Fibroblast of skin of right biceps (primary cell): Measurements from ENCODE around the gene RNF10.
"Not testable (repeated sequence)": the region's sequence is repeated elsewhere in the genome, so short reads cannot be mapped to it uniquely, and the experiment has no call there.

Source experiments
- DNase-seq: peaks from one replicate; pipeline ENCODE4 v3.0.0-alpha.2; 2013

The RNF10 gene

GRCh38 chr12:120534203-120534702 is at the start of gene RNF10:
TSS of gene RNF10 (plus strand) at chr12:120534356. CDS start at chr12:120534812, 456 bp downstream.
- peak; percentile 90 for DNase-seq

DNA sequence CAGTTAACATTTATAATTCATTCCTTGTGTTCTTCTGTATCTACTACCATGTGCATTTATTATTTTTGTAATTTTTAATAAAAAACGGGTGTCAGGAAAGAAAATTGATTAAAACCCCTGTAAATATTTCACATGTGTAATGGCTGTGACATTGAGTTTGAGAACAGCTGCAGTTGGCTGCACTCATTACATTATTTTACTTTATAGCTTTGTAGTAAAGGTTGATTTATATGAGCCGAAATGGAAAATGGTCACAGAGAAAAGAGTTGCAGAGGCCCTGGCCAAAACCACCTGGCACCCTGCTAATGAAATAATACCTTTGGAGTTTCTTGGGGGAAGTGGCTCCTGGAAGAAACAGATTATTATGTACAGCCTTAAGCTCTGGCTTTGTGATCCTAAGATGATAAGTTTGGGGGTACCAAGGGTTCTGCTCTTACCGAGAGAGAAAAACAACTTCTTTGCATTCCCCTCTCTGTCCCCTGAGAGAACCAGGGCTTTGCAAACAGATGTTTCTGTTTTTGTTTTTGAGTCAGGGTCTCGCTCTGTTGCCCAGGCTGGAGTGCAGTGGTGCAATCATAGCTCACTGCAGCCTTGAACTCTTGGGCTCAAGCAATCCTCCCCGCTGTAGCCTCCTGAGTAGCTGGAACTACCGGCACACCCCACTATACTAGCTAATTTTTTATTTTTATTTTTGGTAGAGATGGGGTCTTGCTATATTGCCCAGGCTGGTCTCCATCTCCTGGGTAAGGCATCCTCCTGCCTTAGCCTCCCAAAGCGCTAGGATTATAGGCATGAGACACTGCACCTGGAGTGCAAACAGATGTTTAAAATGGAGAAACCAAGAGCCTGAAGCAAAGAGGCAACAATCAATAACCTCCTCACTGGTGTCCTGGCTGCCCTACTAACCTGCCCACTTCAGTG is 47.9 kb upstream of the RNF10 start:
- no peak for DNase-seq

- DNase-seq: not testable (repeated sequence)
These were observed 46.6 kb upstream of the RNF10 start for GRCh38 chr12:120487552-120487951.

DNA sequence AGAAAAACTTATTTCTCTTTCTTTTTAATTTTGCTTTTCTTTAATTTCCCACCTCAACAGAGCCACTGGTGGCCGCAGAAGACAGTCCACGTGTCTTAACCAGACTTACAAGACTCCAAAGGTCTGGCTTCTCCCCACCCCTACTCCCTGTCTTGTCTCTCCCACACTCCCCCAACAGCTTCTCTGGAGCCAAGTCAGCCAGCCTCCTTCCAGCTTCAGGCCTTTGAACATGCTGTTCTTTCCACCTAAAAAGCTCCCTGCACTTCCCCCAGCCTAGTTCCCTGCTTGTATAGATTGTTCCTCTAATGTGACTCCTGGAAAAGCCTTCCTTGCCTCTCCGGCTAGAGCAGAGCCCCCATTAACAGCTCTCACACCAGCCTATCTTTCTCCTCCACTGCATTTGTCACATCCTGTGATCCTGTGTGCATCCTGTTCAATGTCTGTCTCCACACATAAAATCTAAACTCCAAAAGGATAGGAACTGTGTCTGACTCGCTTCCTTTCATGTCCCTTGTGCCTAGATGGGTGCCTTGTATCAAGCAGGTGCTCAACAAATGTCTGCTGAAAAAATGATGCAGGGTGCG is 46.0 kb upstream of the RNF10 start:
- DNase-seq: no peak

GRCh38 chr12:120489018-120489417 is 45.1 kb upstream of the RNF10 start:
- peak; percentile 53 for DNase-seq

DNA sequence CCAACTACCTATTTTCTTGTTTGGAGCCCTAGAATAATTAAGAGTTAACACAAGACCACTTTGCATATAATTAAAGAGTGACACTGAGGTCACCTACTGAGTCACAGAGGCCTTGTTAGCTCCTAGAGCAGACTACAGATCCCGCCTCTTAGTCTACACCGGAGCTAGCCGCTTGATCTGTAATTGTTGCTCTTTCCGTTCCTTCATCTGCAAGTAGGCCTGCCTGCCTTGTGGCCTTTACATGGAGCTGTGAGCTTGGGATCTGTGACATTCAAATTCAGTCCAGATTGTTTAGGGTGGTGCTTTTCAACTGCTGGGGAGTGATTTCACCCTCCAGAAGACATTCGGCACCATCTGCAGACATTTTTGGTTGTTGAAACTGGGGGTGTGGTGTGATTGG is 43.8 kb upstream of the RNF10 start:
- no peak for DNase-seq

DNA sequence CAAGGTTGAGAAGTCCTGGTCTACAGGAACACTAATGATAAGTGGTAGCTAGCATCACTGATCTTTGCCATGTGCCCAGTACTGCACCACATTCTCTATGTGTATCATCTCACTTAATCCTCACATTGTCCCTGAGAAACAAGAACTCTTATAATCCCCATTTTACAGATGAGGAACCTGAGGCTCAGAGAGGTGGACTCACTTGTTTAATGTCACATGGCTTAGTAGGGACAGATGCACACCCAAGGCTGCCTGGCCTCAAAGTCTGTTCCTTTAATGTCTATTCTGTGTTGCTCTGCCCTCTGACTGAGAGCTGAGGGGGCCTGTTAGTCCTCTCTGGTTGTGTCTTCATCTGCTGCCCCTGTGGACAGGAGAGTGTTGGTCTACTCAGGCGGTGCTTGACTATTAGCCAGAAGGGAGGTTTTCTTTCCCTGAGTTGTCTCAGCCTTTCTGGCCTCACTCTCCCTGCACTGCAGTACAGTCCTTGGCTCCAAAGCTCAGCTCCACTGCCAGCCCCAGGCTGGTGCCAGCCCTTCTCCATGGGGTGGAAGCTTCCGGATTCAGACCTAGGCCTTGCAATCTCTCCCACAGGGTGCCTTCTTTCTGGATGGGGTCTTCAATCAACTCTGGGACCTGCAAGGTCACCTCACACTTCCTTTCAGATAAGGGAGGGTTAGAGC is 43.2 kb upstream of the RNF10 start:
- DNase-seq: no peak

DNA sequence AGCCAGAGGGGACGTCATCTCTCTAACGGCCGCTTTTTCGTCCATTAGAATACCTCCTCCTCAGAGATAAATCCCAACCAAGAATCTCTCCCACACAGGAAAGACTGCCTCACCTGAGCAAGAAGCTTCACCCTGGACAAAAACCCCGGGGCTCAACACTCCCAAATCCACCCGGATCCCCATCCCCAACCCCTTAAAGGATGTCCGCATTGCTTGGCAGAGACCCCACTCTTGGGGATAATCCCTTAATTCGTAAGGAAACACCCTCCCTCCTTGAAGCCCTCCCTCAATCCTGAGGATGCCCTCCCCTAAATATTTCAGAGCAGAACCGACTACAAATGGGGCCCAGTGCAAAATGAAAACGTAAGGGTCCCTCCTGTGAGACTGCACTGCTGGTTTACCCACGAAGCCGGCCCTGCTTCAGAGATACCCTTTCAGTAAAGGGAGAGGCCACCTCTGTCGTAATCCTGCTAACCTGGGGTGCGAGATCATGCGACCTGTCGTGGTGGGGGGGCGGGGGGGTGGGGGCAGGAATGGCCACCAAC is 38.9 kb upstream of the RNF10 start:
- DNase-seq: no peak

DNA sequence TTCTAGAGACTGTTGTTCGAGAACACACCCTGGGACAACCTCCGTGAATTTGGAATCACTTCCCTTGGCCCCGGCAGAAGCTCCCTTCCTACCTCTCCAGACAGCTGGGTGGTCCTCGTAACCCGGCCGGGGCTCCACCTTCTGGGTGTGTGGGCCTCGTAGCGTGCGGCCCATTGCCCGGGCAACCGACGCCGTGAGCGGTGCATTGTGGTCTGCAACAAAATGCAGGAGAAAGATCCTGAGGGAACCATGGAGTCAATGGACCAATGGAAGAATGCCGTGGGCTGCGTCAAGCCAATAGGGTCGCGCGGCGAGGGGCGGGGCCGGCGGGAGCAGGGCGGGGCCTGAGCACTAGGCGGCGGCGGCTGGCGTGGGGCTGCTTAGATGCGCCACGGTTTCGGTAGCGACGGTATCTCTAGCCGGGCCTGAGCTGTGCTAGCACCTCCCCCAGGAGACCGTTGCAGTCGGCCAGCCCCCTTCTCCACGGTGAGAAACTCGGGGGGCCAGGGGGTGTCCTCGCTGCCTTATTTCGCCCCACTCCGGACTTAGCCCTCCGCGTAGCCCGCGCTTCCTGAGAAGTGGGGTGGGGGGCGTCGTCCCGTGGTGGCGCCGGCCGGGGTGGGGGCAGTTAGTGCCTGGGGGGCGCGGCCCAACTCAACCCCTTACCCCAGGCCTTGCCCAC is 38.3 kb upstream of the RNF10 start, which contains the start of gene DYNLL1:
Gene DYNLL1 (plus strand): TSS at position 383 of the 682 bp plus-strand sequence. CDS start 309 bp downstream, outside the sequence.
- DNase-seq: peak; percentile 96

DNA sequence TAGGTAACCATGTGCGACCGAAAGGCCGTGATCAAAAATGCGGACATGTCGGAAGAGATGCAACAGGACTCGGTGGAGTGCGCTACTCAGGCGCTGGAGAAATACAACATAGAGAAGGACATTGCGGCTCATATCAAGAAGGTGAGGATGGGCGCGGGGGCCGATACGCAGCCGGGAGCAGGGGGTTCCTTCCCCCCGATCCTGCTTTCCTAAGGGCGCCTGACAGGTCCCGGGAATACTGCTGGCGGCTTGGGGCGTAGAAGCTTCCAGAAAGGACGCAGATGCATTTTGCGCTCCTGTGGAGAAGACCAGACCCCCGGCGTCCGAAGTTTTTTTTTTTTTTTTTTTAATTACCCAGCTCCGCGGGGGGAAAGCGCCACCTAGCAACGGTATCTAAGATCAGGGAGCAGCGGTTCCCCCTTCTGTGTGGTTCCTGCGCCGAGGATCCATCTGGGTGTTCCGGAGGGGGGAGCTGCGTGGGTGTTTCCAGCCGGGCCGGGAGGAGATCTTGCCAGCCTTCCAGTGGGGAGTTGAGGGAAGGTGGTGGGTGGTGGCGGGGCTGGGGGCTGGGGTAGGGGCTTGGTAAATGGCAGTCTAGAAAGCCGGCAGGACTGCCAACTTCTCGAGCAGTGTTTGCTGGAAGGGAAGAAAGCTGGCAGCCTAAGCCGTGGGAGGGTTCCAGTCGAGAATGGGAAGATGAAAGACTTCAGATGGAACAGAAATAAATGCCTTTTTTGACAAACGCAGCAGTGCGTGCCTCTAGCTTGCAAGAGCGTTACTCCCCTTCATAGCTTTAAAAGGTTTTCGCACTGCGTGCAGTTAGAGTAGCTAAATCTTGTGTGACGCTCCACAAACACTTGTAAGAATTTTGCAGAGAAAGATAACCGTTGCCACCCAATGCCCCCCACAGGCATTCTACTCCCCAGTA is 37.5 kb upstream of the RNF10 start:
- DNase-seq: peak; percentile 46

GRCh38 chr12:120497524-120498150 is 36.5 kb upstream of the RNF10 start:
- no peak for DNase-seq

GRCh38 chr12:120498870-120499515 is 35.2 kb upstream of the RNF10 start:
- no peak for DNase-seq

DNA sequence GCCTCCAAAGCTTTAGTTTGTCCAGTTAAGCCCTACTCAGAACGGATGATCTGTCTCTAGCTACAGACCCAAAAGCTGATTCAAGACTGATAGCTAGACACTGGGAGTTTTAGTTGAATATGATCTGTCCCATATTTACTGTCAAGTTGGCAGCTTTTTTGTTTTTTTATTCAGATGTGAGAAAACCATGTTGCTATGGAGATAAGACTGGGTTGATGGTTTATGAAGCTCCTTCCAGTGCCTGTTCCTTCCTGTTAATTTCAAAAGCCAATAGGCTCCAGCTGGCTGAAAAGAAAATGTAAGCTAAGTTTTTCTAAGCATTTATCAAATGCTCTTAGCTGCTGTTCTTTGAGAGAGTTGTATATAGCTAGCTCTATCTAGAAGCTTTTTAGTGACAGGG is 33.6 kb upstream of the RNF10 start:
- peak; percentile 6 for DNase-seq

GRCh38 chr12:120504587-120504986 is 29.6 kb upstream of the RNF10 start:
- no peak for DNase-seq

DNA sequence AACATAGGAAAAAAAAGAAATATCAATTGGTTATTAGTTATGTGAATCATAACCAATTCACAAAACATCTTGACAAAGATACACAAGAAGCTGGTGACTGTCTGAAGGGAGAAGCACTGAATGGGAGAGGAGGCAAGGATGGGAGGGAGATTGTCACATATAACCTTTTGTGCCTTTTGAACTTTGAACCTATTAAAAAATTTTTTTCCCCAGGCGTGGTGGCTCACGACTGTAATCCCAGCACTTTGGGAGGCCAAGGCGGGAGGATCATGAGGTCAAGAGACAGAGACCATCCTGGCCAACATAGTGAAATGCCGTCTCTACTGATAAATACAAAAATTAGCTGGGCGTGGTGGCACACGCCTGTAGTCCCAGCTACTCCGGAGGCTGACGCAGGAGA is 25.6 kb upstream of the RNF10 start:
- no peak for DNase-seq

- no peak for DNase-seq
These were observed 20.2 kb upstream of the RNF10 start for GRCh38 chr12:120514002-120514401.

DNA sequence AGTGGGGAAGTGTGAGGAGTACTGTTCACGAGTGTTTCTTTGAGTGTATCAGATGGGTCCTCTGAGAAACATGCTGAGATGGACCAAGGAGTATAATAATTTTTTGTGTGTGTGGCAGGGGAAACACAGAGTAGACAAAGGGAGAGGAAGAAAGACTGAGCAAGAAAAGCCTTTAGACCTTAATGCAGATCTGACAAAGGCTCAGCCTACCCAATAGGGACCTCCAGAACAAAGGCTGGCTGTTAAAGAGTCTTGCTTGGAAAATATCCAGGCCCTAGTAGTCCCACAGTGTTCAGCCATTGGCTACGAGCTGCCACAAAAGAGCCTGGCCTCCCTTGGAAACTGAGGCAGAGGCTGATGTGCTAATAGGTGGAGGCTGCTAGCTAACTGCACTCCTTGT is 18.7 kb upstream of the RNF10 start:
- DNase-seq: no peak

- not testable (repeated sequence) for DNase-seq
These were observed 14.8 kb upstream of the RNF10 start for GRCh38 chr12:120519324-120519723.

DNA sequence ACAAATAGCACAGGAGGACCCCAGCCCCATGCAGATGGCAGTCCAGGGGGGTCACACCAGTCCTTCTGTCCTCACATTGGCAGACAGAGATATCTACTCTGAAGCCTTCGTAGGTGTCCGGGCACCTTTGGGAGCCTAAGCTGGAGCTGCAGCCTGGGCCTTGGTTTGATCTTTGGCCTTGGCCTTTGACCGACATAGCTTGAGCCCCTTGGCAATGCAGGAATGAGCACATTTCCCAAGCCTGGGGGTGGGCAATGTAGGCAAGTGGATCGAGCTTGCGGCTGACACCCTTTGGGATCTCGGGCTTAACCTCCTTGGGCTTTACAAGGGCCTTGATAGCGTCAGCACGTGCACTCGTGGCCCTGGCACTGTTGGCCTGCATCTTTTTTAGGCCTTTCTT is 11.6 kb upstream of the RNF10 start:
- DNase-seq: no peak

- peak; percentile 89 for DNase-seq
These were observed 5.2 kb upstream of the RNF10 start, which contains the start of gene COQ5 for GRCh38 chr12:120528861-120529525. TSS of gene COQ5 (minus strand) at chr12:120529158. CDS start at chr12:120529141, 17 bp downstream.
